Jurkat, Clone E6-1 (cell line): ENCODE results near the gene CDC42BPG.
A peak's percentile ranks its signal among the peaks of the same experiment; 100 is the strongest.

Experiments
- DNase-seq: peaks from one replicate; pipeline ENCODE4 v3.0.0-alpha.2; 2011; ENCODE audit warnings: low read depth, low spot score
- H3K4me3 ChIP-seq: 2 replicates; pipeline ENCODE4 v1.5.1; 2011; ENCODE audit warnings: mild to moderate bottlenecking, low read length, control low read depth, moderate library complexity

Gene CDC42BPG

GRCh38 chr11:64796757-64797541 lies 47.5 kb downstream of the CDC42BPG start:
- H3K4me3 ChIP-seq: no peak overlapping the region
- DNase-seq: no peak

GRCh38 chr11:64796047-64796756 lies 48.3 kb downstream of the CDC42BPG start:
- no peak overlapping the region for H3K4me3 ChIP-seq
- DNase-seq: no peak

- no peak for DNase-seq
- H3K4me3 ChIP-seq: no peak overlapping the region
Observed at GRCh38 chr11:64794526-64794925, 49.9 kb downstream of the CDC42BPG start.

GRCh38 chr11:64793271-64794160 lies 50.9 kb downstream of the CDC42BPG start:
- H3K4me3 ChIP-seq: no peak overlapping the region
- no peak for DNase-seq

GRCh38 chr11:64792482-64792881 lies 52.0 kb downstream of the CDC42BPG start:
- no peak for DNase-seq

GRCh38 chr11:64791781-64792291 lies 52.6 kb downstream of the CDC42BPG start:
- DNase-seq: no peak
- H3K4me3 ChIP-seq: no peak overlapping the region

More at GRCh38 chr11:64792482-64792881, 52.0 kb downstream of the CDC42BPG start:
- H3K4me3 ChIP-seq: no peak overlapping the region

GRCh38 chr11:64790205-64791095 lies 54.0 kb downstream of the CDC42BPG start:
- DNase-seq: no peak
- no peak overlapping the region for H3K4me3 ChIP-seq

GRCh38 chr11:64789331-64790204 lies 54.9 kb downstream of the CDC42BPG start:
- no peak for DNase-seq
- H3K4me3 ChIP-seq: no peak overlapping the region

- no peak overlapping the region for H3K4me3 ChIP-seq
- no peak for DNase-seq
Observed at GRCh38 chr11:64788321-64789215, 55.9 kb downstream of the CDC42BPG start.

- DNase-seq: no peak
- no peak overlapping the region for H3K4me3 ChIP-seq
Observed at GRCh38 chr11:64787526-64788320, 56.7 kb downstream of the CDC42BPG start.

GRCh38 chr11:64786308-64786707 lies 58.1 kb downstream of the CDC42BPG start:
- H3K4me3 ChIP-seq: no peak overlapping the region
- no peak for DNase-seq

GRCh38 chr11:64784813-64785581 lies 59.5 kb downstream of the CDC42BPG start:
- no peak overlapping the region for H3K4me3 ChIP-seq
- no peak for DNase-seq

- peak within 1 kb of the TSS; percentile 92 for H3K4me3 ChIP-seq
- peak; percentile 100 for DNase-seq
Observed at GRCh38 chr11:64778473-64779298, 65.8 kb downstream of the CDC42BPG start, which contains the start of gene SF1. Gene SF1 (minus strand): TSS chr11:64778542. CDS start chr11:64778392, 150 bp downstream.

GRCh38 chr11:64778223-64778472 lies 66.3 kb downstream of the CDC42BPG start:
- DNase-seq: no peak
- peak overlapping the region; percentile 63 for H3K4me3 ChIP-seq
